ENCODE data around the gene TNFRSF12A. TPM values are rescaled to one million over a fixed set of nuclear protein-coding genes. Genes with fewer than 3 reads are reported as not detected.

Gene TNFRSF12A
- total and polyA plus RNA-seq, 2 of the 8 experiments (the other 6 are each of a cell fraction or from before 2014, with no cell fraction given): 81.0 to 82.5 TPM

GRCh38 chr16:3070608-3071111, 50.5 kb downstream of the TNFRSF12A start:
- DNase-seq (ENCODE audit: low read depth in 1 of 2, low spot score in 2 of 2) (no peak), FAIRE-seq (no peak)
- H2AFZ ChIP-seq (ENCODE audit: low read length): no peak overlapping the region
- H3K9ac ChIP-seq (replicated peaks in 1 of 4; ENCODE audit: extremely low read depth in 1 of 4, low read depth in 3 of 4, low read length in 3 of 4): no peak overlapping the region
- no peaks in the 10 kb centered on the region; a peak in 1 of 7 replicates for H3K27me3 ChIP-seq (replicated peaks in 1 of 4; ENCODE audit: control insufficient read depth in 3 of 4, extremely low read depth in 1 of 4, insufficient read depth in 3 of 4, low read length in 3 of 4)
- no peak overlapping the region; the same call in 1 of the 2 replicates for H4K8ac ChIP-seq (ENCODE audit: extremely low read depth, insufficient read depth, low read length)
- no peaks in the 10 kb centered on the region for H3K79me1 ChIP-seq (ENCODE audit: low read depth, low read length)
- CTCF ChIA-PET (ENCODE audit: partially characterized antibody): interaction anchor here (0.7 to 2.7 kb wide), 16 partner anchors 9 to 93 kb away, joined by 3 to 13 read pairs (median 4); no protein-coding TSS in a partner anchor
- H3K9me3 ChIP-seq (ENCODE audit: insufficient read depth in 2 of 2, low read depth in 1 of 2, low read length in 1 of 2): no peaks in the 10 kb centered on the region
- no peak for TF ChIP-seq SP2 (IDR thresholded peaks at IDR 0.05; ENCODE audit: low read length)
- no peak for TF ChIP-seq NRF1 (IDR thresholded peaks at IDR 0.05; ENCODE audit: low read depth, low read length)
- H3K4me3 ChIP-seq (ENCODE audit: extremely low read depth in 1 of 4, insufficient read depth in 2 of 4, low read depth in 3 of 4, low read length in 4 of 4): no peak overlapping the region
- H3K14ac ChIP-seq (ENCODE audit: insufficient read length): no peak overlapping the region
- H2BK20ac ChIP-seq (ENCODE audit: low read length): no peak overlapping the region
- H3K4ac ChIP-seq (replicated peaks; ENCODE audit: insufficient read length, low read depth, low read length): no peak overlapping the region
- 86% methylated on average over 9 of the region's 9 CpGs; no CpG with 5 or more reads in 1 of the 2 experiments for whole genome bisulfite sequencing, 2 experiments (ENCODE audit: extremely low coverage in 1 of 2, insufficient coverage in 1 of 2, insufficient read length in 1 of 2, insufficient replicate concordance in 2 of 2, low coverage in 1 of 2, low lambda C conversion rate in 2 of 2, missing lambda C conversion rate in 1 of 2)
- H3K23me2 ChIP-seq (ENCODE audit: low read depth, low read length): no peaks in the 10 kb centered on the region
- H2BK15ac ChIP-seq (ENCODE audit: low read length): no peak overlapping the region
- no peak overlapping the region for H3K18ac ChIP-seq (ENCODE audit: extremely low read depth, low read length)
- H4K91ac ChIP-seq (replicated peaks; ENCODE audit: insufficient read length, low read length): no peak overlapping the region
- H2BK5ac ChIP-seq (ENCODE audit: low read depth, low read length): no peak overlapping the region
- peaks cover 0 to 2% (median 0%) of the 10 kb centered on the region in 4 experiments; a peak in 1 of 7 replicates for H3K4me1 ChIP-seq (replicated peaks in 1 of 4; ENCODE audit: control insufficient read depth in 3 of 4, insufficient read depth in 4 of 4, low read length in 3 of 4)
- no peak overlapping the region for H3K56ac ChIP-seq (replicated peaks; ENCODE audit: insufficient read length, low read depth, low read length)
- H3K36me3 ChIP-seq (ENCODE audit: control insufficient read depth in 2 of 4, insufficient read depth in 4 of 4, low read length in 3 of 4): no peaks in the 10 kb centered on the region
- POLR2A ChIA-PET (ENCODE audit: partially characterized antibody): interaction anchor here (0.7 to 3.8 kb wide), 12 partner anchors 15 to 62 kb away, joined by 3 to 31 read pairs (median 4); partner anchors contain the start of genes HCFC1R1, THOC6 and ZSCAN10
- H4K20me1 ChIP-seq (replicated peaks in 1 of 2; ENCODE audit: control insufficient read depth in 1 of 2, insufficient read depth in 2 of 2, low read length in 2 of 2): peaks cover 0 to 4% of the 10 kb centered on the region in 2 experiments
- no peak overlapping the region for H2AK5ac ChIP-seq (ENCODE audit: low read depth, low read length)
- no peak overlapping the region for H3K27ac ChIP-seq (ENCODE audit: low read depth, low read length)
- H3K79me2 ChIP-seq (ENCODE audit: control insufficient read depth in 1 of 2, insufficient read depth in 2 of 2, low read length in 2 of 2): no peaks in the 10 kb centered on the region
- H3K4me2 ChIP-seq (ENCODE audit: insufficient read depth in 1 of 2, low read depth in 2 of 2, low read length in 2 of 2): no peak overlapping the region
- no peak overlapping the region for H4K5ac ChIP-seq (ENCODE audit: insufficient read length, low read depth, low read length)
- H2BK12ac ChIP-seq (ENCODE audit: low read depth, low read length): no peak overlapping the region
- no peak overlapping the region for H2BK120ac ChIP-seq (replicated peaks; ENCODE audit: low read depth, low read length)
- H3K23ac ChIP-seq (ENCODE audit: insufficient read length): no peak overlapping the region
